WTC11 (cell line): ENCODE data around the gene PRSS56.

Experiments used
- CTCF ChIP-seq: fragments of 200-600 bp; IDR thresholded peaks from 2 replicates; pipeline ENCODE4 v1.8.0; 2022; ENCODE audit warnings: antibody characterized with exemption
- E2F4 ChIP-seq: sonication (generic); formaldehyde crosslinking; IDR thresholded peaks from 2 replicates; pipeline ENCODE4 v1.8.1; 2022; ENCODE audit warnings: low read depth, mild to moderate bottlenecking, moderate library complexity, missing genetic modification reagents, borderline replicate concordance
- ESRRA ChIP-seq: sonication (generic); formaldehyde crosslinking; IDR thresholded peaks from 2 replicates; pipeline ENCODE4 v1.8.1; 2022; ENCODE audit warnings: mild to moderate bottlenecking, missing genetic modification reagents, borderline replicate concordance
- ZBTB21 ChIP-seq: sonication (generic); formaldehyde crosslinking; IDR thresholded peaks from 2 replicates; pipeline ENCODE4 v1.8.1; 2023; ENCODE audit warnings: mild to moderate bottlenecking, missing genetic modification reagents, borderline replicate concordance
- ZNF416 ChIP-seq: fragments of 250-450 bp; sonication (Bioruptor Pico); IDR thresholded peaks from 2 replicates; pipeline ENCODE4 v1.9.0; 2021; ENCODE audit warnings: mild to moderate bottlenecking, inconsistent platforms
- TF ChIP-seq, protein P1 (sequence below): sonication (generic); formaldehyde crosslinking; IDR thresholded peaks from 2 replicates; pipeline ENCODE4 v1.8.0; 2022; ENCODE audit warnings: mild to moderate bottlenecking, missing genetic modification reagents
- TF ChIP-seq, protein P2 (sequence below): sonication (generic); formaldehyde crosslinking; IDR thresholded peaks from 2 replicates; pipeline ENCODE4 v1.8.1; 2022; ENCODE audit warnings: missing genetic modification reagents, borderline replicate concordance

- 0 out of 2 replicates have a peak, but pooled peaks have one; percentile 1 for TF ChIP-seq E2F4 (CRISPR knock-in tag)
- no peak for TF ChIP-seq ESRRA (CRISPR knock-in tag)
- TF ChIP-seq, protein P1, sequence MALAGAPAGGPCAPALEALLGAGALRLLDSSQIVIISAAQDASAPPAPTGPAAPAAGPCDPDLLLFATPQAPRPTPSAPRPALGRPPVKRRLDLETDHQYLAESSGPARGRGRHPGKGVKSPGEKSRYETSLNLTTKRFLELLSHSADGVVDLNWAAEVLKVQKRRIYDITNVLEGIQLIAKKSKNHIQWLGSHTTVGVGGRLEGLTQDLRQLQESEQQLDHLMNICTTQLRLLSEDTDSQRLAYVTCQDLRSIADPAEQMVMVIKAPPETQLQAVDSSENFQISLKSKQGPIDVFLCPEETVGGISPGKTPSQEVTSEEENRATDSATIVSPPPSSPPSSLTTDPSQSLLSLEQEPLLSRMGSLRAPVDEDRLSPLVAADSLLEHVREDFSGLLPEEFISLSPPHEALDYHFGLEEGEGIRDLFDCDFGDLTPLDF (CRISPR knock-in tag) = no peak
- no peak for TF ChIP-seq ZNF416 (CRISPR knock-in tag)
- no peak for TF ChIP-seq ZBTB21 (CRISPR knock-in tag)
- TF ChIP-seq, protein P2, sequence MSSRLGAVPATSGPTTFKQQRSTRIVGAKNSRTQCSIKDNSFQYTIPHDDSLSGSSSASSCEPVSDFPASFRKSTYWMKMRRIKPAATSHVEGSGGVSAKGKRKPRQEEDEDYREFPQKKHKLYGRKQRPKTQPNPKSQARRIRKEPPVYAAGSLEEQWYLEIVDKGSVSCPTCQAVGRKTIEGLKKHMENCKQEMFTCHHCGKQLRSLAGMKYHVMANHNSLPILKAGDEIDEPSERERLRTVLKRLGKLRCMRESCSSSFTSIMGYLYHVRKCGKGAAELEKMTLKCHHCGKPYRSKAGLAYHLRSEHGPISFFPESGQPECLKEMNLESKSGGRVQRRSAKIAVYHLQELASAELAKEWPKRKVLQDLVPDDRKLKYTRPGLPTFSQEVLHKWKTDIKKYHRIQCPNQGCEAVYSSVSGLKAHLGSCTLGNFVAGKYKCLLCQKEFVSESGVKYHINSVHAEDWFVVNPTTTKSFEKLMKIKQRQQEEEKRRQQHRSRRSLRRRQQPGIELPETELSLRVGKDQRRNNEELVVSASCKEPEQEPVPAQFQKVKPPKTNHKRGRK = no peak
- TF ChIP-seq CTCF = no peak
These were observed 29.6 kb downstream of the PRSS56 start for GRCh38 chr2:232549655-232550353.
